HG02884 (cell line): ENCODE data around the gene FUBP1.
A peak's percentile ranks its signal among the peaks of the same experiment; 100 is the strongest.
"Not testable (repeated sequence)": the region's sequence is repeated elsewhere in the genome, so short reads cannot be mapped to it uniquely, and the experiment has no call there.

ENCODE experiments used
- ATAC-seq: cut with Tn5 transposase; IDR thresholded peaks from one replicate; pipeline ENCODE4 v1.9.1; 2021; ENCODE audit warnings: mild to moderate bottlenecking, moderate library complexity; ENCODE audit not compliant: unreplicated experiment

FUBP1 gene

DNA sequence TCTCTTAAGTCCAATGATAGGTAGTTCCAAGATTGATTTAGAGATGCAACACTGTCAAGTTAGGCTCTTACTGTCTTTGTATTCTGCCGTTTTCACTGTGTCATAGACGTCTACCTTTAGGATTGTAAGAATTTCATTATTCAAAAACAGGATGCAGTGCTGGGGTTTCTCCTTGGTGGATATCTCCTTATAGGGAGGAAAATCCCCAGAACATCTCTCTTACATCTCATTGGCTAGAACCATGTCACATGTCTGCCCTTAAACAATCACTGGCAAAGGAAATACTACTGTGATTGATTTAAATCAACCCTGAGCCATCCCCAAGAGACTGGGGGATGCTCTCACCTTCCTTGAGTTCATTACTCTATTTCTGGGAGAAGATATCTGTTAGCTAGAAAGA lies 10.9 kb upstream of the FUBP1 start:
- no peak for ATAC-seq

DNA sequence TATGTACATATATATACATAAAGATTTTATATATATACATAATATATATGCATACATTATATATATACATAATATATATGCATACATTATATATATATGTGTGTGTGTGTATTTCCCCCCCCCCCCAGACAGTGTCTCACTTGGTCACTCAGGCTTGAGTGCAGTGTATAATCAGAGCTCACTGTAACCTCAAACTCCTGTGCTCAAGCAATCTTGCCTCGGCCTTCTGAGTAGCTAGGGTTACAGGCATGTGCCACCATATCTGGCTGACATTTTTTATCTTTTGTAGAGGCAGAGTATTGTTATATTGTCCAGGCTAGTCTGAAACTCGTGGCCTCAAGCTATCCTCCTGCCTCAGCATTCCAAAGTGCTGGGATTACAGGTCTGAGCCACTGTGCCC lies 9.0 kb upstream of the FUBP1 start:
- ATAC-seq, result no peak

DNA sequence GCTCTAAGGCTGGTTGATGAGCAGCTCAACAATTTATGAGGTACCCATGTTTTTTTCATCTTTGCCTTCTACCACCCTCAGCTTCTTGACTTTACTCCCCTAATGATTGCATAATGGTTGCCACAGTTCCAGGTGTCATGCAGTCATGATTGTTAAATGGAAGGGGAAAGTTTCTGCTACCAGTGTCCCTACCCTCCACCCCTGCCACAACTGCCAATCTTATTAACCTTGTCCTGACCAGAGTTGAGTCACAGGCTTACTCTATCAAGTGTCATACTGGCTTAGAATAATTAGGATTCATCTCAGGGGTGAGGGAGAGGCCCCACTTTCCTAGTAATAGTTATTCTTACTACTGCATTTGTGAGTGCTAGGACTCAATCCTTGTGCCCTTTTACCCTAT lies 7.9 kb upstream of the FUBP1 start:
- ATAC-seq, result no peak

DNA sequence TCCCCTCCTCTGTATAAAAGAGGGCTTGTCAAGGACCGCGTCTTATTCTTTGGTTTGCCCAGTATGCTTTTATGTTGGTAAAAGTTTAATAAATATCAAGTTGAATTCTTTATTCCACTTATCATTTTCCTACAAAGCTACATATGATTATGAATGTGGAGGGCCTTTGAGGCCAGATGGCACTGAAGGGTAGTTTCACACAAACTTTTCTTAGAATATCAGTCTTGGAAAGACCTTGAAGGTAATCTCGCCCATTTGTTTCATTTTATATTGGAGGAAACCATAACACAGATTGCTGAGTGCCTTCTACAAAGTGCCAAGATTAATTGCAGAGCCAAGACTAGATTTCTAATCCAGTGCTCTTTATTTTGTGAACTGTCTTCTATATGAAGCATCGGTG lies 5.8 kb upstream of the FUBP1 start:
- ATAC-seq, result no peak

DNA sequence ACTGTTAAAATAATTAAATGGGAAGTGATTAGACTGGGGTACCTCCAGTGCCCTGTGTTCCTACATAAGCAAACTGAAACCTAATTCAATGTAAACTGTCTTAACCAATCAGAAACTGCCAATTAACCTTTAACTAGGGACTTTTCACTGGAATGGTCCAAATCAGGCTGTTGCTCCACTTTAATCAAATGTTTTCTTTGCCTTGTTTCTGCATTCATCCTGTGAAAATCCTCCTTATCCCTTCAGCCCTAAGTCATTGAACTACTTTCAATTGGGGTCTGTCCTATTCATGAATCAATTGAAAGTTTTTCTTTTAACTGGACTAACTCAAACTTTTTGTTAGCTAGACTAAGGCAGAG lies 5.1 kb upstream of the FUBP1 start:
- no peak for ATAC-seq

DNA sequence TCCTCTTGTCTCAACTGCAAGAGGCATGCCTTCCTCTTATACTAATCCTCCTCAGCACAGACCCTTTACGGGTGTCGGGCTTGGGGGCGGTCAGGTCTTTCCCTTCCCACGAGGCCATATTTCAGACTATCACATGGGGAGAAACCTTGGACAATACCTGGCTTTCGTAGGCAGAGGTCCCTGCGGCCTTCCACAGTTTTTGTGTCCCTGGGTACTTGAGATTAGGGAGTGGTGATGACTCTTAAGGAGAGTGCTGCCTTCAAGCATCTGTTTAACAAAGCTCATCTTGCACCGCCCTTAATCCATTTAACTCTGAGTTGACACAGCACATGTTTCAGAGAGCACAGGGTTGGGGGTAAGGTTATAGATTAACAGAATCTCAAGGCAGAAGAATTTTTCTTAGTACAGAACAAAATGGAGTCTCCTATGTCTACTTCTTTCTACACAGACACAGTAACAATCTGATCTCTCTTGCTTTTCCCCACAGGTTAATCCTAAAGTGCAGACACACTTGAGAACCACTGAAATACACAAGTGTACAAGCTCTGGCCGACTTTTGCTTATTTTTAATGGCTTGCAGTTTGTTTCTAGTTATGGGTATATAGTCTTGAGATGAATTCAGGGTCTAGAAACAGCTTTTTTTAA lies 4.6 kb upstream of the FUBP1 start:
- not testable (repeated sequence) for ATAC-seq

DNA sequence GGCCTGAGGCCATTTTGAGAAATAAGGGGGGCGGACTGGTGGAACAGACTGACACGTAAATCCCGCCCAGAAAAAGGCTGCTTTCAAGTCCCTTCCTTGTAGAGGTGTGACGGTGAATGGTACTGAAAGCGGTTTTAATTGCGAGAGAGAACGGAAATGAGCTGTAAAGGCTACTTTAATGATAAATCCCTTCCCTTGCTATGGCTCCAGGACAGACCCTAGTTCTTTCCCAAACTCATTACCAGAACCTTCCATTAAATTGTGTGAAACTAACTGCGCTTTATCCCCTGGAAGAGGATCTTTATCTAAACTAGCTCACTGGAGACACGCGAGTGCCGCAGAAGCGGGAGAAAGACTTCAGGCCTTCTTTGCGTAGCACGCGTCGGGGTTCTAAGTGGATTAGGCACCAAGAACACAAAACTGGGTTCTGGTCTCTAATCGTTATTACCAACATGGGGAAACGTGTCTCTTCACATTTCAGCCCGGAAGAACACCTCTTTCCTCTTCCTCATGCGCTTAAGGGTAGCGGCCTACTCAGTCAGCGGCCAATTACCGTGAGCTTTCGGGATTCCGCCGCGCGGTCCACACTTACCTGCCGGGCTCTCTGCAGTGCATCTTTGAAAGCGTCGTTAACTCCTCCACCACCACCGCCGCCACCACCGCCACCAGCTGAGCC lies 441 bp downstream of the FUBP1 start:
- peak; percentile 68 for ATAC-seq

DNA sequence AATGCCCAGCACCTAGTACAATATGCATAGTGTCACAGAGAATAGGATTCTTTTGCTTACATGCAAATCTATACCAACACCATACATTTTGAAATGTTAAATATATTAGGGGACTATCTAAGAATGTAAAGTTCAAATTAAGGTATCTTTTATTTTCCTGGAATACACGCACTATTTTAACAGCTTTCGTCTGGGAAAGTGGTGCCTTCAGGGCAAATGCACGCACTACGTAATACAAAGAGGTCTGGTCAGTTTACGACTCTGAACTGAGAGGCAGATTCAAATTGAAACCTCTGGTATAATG lies 931 bp downstream of the FUBP1 start:
- ATAC-seq, result no peak

DNA sequence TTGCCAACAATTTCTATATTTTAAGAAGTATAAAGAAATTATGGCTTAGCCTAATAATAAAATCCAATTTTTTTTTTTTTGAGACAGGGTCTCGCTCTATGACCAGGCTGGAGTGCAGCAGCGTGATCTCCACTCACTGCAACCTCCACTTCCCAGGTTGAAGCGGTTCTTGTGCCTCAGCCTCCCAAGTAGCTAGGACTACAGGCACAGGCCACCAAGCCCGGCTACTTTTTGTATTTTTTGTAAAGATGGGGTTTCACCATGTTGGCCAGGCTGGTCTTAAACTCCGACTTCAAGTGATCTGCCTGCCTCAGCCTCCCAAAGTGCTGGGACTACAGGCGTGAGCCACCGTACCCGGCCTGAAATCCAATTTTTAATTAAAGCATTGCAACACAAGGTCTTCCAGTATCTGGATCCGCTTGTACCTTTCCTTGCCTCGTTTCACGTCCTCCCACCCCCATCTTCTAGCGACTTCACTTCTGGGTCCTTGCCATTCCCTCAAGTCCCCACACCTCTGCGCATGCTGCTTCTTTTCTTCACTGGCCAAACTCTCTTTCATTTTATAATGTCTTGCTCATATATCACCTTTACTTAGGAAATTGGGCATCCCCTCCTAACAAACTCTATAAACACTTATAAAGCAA lies 2.3 kb downstream of the FUBP1 start:
- no peak for ATAC-seq

DNA sequence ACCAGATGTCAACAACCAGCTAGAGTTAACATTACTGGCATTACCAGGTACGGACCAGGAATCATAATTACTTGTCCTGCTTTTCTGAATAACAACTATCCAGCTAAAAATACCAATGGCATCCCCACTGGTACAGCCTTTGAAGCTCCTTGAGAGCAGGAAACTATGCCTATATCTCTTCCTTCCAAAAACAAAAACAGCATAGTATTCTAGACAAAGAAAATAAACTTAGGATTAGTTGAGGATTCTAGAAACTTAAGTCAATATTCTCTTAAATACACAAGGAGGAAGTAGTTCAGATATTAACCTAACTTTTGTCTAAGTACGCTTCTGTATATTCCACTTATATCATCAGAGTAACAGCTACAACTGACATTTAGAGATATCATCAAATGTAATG lies 3.0 kb downstream of the FUBP1 start:
- ATAC-seq, result no peak

DNA sequence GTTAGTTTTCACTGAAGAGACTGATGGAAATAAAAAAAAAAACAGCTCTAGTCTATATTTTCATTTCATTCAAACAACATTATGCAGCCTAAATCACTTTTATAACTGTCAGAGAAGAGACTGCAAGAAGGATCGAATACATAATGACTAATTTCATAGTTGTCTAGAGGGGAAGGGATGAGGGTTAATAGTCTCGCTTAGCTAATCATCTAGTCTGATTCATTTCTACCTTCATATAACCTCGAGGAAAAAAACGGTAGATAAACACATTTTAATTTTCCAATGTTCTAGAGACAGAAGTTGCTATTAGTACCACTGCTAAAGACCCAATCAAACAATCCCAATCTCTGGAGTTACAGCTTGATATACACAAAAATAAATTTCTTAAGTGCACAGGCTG lies 3.5 kb downstream of the FUBP1 start:
- ATAC-seq, result no peak

DNA sequence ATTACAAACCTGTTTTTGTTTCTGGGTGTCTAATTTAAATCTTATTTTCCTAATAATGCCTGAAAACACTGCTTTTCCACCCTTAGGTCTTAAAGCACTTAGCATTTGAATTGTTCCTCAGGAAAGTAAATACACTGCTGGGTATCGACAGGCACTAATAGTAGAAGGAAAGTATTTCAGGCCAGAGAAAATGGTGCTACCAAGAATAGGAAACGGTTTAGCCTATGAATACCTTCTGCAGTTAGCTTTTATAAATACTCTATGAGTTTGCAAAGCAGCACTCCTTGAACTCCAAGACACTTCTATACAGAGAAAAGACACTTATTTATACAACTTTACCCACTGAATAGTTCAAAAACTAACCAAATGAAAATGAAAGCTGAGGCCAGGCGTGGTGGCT lies 6.8 kb downstream of the FUBP1 start:
- no peak for ATAC-seq

DNA sequence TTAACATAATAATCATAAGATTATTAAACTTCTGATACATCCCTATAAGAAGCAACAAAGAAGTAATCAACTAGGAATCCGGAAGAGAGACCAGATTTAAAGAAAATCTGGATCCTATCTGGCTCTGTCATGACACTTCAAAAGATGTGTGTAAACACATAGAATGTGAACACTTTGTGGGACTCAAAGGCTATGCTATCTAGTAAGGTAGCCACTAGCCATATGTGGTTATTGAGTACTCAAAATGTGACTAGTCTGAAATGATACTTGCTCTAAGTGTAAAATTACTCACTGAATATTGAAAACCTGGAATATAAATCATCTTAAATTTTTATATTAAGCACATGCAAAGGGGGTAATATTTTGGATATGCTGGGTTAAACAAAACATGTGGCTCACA lies 8.7 kb downstream of the FUBP1 start:
- no peak for ATAC-seq

DNA sequence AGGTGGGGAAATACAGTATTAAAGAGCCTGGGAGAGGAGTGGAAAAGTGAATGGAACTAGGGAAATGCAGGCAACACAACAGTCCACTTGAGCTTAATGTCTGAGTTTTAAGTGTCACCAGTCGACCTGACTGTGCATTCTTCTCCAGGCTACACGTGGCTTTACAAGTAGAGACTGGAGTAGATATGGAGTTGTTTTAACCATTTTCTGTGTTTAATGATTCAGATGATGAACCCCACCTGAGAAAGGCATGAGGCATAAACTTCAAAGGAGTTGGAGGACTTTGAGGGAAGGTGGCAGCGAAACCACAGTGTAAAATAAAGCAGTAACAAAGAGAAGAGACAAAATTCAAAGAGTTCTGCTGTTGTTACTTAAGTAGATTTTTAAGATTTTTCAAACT lies 12.6 kb downstream of the FUBP1 start:
- ATAC-seq, result no peak

DNA sequence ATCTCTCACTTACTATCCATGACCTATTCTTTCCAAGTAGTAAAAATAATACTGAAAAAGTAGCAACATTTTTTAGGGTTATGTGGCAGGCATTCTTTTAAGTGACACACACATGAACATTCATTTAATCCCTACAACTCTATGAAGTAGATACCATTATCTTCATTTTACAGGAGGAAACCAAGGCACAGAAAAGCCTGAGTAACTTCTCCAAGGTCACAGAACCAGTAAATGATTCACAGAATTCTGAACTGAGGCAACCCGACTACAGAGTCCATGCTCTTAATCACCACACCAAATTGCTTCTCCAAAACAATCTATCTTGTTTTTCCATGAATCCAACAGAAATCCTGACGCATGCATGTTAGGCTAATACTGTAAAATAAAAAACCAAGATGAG lies 17.5 kb downstream of the FUBP1 start:
- no peak for ATAC-seq

DNA sequence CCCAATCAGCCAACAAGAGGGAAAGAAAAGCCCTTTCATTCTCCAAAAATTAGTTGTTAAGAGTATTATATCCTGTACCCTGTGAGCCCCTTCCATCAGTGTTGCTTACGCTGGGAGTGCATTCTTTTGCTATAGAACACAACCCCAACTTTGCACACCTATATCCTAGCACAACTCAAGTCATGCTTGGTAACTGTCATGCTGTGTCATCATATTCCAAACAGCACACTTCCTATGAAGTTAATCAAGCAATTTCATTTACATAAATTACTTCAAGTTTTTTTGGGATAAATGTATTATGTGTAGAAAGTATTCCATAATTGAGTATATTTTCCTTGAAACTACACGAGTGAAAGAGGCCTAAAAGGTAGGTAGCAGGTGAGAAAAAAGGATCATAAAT lies 20.0 kb downstream of the FUBP1 start:
- no peak for ATAC-seq

DNA sequence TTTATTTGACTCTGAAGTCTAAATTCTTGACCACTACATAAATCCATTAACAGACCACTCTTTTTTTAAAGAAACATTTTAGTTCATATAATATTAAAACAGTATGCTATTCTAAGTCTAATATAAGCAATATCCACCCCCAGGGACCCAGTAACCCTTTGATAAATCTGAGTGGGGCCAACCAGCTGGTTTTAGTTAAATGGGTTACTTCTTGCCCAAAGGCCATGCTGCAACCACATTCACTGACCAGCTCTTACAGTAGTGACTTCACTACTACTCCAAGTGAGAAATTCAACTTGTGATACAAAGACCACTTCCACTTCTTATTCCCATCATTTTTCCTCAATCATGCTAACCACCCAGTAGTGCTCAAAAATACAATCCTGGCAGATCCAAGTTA lies 20.5 kb downstream of the FUBP1 start:
- ATAC-seq, result no peak

DNA sequence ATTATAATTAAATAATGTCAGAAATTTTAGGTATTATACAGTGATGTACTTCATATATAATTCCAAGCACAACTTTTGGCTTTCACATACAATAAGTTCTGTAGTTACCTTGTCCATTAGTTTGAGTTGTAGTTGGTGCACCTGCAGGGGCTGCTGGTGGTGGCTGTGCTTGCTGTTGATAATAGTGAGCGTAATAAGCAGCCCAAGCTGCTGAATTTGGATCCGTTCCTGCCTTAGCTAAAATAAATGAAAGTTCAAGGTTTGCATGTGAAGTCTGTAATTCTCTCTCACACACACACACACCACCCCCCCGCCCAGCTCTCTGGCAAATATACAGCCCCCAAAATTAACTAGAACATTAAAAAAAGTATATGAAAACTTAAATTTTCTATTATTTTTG lies 22.4 kb downstream of the FUBP1 start:
- ATAC-seq, result no peak

DNA sequence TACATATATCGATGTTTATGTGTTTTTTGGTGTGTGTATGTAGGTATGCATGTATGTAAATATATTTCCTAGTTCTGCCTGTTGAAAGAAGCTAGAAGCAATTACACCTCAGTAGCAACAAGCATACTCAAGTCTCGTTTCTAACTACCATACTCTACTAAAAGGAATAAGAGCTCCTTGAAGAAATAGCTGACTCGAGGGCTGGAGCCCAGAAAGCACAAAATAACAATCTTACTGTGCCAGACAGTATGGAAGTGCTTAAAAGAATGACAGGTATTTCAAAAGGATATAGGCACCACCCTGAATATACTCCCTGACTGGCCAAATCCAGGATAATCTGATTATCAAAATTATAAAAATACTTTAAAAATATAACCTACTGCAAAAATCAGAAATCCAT lies 23.2 kb downstream of the FUBP1 start:
- no peak for ATAC-seq

DNA sequence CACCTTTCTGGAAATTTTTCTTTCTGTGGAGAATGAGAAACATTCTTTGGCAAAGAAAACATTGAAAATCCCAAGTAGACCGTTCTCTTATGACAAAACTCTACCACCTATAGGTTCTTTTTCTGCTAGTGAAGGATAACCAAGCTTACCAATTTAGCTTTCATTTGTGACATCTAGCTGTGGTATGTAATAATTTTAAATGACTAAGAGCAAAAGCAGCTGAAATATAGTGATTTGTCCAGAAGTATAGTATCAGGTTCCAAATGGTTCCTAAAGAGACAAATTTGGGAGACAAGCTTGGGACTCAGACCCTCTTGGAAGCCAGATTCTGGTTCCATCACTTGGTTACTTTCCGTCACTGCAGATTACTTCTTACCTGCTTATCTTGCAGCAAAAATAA lies 24.4 kb downstream of the FUBP1 start:
- no peak for ATAC-seq

DNA sequence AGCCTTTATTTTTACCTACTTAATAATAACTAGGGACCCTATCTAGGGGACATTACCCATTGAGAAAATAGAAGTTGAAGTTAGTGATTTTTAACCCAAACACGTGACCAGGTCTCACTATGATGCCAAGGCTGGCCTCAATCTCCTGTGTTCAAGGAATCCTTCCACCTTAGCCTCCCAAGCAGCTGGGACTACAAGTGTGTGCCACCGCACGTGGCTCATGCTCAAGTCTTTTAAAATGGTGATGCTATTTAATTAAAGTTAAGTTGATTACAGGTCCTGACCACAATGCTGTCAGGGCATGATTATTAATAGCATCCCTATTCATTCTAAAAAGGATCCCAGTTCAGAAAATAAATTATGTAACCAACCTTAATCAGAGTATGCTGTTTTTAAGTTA lies 25.0 kb downstream of the FUBP1 start:
- no peak for ATAC-seq

DNA sequence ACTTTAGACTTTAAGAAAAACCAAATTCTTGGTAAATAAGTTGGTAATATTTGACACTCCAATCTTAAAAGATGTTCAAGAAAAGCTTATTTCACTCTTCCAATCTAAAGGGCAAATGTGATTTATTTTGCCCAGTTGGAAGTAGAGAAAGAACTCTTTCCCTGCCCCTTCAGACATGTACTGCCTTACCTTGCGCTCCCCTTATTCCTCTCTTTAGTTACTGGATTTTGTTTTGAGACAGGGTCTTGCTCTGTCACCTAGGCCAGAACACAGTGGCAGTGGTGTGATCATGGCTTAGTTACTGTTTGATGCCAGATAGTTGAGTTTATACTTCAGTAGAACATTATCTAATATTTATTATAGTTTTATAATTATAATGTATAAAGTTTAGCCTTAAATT lies 27.5 kb downstream of the FUBP1 start:
- ATAC-seq, result no peak

DNA sequence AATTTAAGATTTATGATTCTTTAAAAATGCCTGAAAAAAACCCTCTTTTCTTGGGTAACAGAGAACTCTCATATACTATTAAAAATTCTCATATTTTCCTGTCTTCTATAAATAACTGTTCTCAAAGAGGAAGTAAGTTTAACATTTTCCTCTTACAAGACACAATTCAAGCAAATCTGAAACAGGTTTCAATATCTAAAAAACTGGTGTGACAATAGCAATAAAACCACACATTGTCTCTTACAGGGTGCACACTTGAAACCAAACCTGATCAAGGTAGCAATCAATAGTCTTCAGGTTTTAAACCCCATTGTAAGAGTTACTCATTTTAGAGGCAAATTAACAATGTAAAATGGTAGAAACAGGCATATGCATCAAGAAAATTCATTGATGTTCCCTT lies 28.0 kb downstream of the FUBP1 start:
- ATAC-seq, result peak; percentile 67
